ENCODE data around the gene TGM2.

The TGM2 gene

GRCh38 chr20:38129248-38129865, 35.7 kb downstream of the TGM2 start:
- no peak for DNase-seq

GRCh38 chr20:38128691-38129090, 36.4 kb downstream of the TGM2 start:
- DNase-seq = no peak

GRCh38 chr20:38127920-38128528, 37.0 kb downstream of the TGM2 start:
- DNase-seq = no peak

- DNase-seq = no peak
Measured at GRCh38 chr20:38126932-38127621, 38.0 kb downstream of the TGM2 start.

DNA sequence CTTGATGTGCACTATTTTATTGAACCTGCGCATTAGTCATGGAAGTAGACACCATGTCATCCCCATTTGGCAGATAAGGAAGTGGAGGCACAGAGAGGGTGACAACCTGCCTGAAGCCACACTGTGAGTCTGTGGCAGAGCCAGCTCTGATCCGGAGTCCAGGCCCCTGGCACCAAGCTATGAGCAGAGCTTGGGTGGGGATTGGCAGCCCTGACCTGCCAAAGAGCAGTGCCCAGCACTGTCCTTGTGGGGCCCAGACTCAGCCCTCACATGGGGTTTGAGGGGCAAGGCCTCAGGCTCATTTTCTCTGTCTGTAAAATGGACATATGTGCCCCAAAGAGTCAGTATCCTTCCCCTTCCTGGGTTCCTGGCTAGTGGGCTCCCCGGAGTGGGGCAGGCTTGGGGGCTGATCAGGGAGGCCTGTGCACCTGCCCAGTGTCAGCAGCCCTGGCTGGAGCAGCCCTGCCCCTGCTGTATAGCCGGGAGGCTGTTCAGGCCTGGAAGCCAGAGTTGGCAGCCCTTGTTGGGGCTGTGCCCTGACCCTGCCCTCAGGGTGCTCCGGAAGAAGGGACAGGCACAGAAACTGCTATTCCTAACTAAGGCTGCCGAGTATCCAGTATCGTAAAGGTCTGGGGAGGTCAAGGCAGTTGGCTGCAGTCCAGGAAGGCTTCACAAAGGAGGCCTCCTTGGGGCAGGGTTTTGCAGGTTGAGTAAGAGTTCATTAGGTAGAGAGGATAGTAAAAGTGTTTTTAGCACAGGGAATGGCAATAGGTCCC, 38.7 kb downstream of the TGM2 start:
- DNase-seq = no peak

GRCh38 chr20:38125157-38126056, 39.7 kb downstream of the TGM2 start:
- DNase-seq = no peak

DNA sequence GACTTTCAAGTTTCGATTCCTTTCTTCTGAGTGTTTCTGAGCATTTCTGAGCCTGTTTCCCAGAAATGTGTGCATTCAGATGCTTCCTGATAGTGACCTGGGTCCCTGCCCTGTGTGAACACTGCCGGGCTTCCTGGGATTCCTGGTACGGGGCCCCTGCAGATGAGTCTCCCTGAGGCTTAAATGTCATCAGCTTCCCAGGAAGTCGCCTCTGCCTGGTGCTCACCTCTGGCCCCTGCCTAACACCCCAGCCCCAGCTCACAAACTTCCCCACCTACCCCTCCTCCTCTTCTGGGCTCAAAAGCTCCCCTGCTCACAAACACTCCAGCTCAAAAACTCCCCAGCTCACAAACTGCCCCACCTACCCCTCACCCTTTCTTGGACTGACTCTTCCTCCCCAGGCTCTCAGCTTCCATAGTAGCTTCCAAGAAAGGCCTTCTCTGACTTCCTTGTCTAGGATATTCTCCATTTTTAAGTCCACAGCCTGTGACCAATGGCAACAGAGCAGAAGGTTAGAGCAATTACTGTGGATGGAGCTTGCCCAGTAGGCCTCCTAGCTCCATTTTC, 42.0 kb downstream of the TGM2 start:
- no peak for DNase-seq

DNA sequence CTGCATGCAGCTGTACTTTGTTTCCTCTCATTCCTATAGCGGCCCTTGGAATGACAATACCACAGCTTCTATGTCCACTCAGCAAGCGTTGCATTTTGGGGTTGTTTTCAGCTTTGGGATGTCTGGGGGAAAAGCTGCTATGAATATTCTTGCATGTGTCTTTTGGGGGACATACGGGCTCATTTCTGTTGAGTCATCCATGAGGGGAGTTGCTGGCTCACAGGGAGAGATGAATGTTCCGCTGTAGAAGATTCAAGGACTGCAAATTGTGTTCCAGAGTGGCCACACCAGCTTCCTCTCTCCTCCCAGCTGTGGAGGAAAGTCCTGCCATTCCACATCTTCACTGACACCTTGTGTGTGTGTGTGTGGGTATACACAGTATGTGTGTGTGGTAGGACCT, 43.3 kb downstream of the TGM2 start:
- DNase-seq = no peak

GRCh38 chr20:38120625-38120988, 44.5 kb downstream of the TGM2 start:
- no peak for DNase-seq

DNA sequence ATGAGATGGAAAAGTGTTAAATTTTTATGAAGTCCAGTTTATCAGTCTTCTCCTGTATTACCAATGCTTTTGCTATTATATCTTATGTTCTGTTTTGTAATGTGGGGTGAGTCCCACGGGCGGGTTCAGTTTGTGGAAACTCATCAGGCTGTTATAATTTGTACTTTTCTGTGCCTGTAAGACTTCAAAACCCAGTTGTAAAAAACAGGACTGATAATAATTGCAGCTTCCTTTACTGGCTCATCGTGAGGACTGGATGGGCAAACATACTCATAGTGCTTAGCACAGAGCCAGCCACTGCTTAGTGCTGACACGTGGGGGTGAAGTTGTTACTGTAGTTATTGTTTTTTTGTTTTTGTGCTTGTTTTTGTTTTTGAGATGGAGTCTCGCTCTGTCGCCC, 45.6 kb downstream of the TGM2 start:
- DNase-seq = no peak

DNA sequence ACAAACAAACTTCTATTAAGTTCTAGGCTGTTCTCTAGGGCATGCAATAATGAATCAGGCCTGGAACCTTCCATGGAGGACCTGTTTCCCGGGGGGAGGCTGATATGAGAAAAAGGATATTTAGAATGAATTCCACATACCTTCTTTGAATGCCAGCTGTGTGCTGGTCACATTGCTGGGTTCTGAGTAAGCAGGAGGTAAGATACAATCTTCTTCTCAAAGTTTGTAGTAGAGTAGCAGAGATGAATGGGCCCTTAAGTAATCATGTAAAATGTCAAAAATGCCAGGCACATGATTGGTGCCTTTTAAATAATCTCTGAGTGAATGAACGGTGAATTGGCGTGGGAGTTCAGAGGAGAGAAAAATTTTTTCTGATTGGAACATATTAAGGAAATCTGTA, 47.4 kb downstream of the TGM2 start:
- DNase-seq = no peak

DNA sequence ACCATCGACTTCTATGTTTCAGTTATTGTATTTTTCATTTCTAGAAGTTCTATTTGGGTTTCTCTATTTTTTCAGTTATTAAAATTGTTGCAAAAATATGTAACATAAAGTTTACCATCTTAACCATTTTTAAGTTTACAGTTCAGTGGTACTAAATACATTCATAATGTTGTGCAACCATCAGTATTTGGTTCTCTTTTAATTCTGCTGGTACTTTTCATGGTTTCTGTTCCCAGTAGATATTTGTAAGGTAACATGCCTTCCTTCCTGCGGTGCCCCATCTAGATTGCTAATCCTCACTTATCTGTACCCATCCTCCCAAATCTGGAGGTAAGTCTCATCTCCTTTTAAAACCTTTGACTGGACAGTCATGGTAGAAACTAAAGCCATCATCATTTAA, 47.9 kb downstream of the TGM2 start:
- DNase-seq = no peak

DNA sequence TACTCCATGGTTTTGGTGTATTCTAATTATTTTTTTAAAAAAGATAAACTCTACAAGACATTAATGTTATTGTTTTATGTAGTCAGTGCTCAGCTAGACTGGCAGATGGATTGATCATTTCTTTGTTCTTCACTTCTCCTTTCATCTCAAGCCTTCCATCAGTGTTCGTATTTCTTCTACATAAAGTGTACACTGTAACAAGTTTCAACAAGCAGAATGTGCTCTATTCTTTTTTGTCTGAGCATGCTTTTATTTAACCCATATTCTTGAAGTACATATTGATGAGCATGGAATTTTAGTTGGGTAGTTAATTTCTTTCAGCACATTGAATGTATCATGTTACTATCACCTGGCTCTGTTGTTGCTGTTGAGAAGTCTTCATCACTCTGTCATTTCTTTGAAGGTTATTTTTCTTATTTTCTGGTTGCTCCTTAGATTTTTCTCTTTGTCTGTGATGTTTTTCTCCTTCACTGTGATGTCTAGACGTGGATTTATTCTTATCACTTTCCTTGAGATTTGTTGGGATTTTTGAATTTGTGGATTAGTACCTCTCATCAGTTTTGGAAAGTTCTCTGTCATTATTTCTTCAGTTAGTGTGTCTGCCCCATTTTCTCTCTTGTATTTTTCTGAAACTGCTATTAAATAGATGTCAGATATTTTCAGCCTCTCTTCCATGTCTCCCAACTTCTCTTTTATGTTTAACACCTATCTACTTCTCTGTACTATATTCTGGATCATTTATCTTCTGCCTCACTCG, 48.5 kb downstream of the TGM2 start:
- DNase-seq = no peak

DNA sequence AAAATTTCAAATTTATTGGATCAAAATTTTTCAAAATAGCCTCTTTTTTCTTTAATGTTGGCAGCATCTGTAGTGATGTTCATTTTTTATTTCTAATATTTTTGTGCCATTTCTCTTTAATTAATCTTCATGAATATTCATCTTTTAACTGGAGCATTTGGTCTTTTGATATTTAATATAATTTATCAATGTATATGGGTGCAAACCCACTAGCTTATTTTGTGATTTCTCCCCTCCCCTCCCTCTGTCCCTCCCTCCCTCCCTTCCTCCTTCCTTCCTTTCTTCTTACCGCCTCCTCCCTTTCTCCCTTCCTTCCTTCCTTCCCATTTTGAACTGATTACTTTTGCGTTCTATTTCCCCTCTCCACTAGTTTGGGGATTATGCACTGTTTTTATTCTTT, 49.2 kb downstream of the TGM2 start:
- no peak for DNase-seq

DNA sequence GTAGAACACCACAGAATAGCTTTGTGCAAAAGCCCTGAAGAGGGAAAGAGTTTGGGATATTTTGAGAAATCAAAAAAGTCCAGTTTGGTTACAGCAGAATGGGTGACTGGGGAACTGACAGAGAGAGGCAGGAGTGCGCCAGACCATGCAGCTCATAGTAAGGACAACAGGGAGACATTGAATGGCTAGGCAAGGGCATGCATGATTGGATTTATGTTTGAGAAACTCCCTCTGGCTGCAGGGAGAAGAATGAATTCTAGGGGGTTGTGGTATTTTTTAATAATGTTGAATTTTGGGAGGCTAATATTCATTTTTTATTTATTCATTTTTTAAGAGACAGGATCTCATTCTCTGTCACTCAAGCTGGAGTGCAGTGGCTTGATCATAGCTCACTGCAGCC, 49.9 kb downstream of the TGM2 start:
- no peak for DNase-seq

DNA sequence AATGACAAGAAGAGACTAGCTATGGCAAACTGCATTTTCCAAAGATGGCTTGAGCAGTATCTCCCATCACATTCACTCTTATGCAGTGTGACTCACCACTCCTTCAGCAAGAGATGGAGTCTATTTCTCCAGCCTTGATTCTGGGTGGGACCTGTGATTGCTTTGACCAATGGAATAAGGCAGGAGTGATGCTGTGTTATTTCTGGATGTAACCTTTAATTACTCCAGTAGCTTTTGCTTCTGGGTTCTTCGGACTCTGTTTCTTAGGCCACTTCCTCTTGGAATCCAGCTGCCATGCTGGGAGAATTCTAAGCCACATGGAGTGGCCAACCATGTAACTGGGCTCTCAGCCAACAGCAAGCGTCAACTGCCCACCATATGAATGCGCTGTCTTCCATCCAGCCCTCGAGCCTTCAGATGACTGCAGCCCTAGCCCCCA, 50.7 kb downstream of the TGM2 start:
- DNase-seq = no peak

DNA sequence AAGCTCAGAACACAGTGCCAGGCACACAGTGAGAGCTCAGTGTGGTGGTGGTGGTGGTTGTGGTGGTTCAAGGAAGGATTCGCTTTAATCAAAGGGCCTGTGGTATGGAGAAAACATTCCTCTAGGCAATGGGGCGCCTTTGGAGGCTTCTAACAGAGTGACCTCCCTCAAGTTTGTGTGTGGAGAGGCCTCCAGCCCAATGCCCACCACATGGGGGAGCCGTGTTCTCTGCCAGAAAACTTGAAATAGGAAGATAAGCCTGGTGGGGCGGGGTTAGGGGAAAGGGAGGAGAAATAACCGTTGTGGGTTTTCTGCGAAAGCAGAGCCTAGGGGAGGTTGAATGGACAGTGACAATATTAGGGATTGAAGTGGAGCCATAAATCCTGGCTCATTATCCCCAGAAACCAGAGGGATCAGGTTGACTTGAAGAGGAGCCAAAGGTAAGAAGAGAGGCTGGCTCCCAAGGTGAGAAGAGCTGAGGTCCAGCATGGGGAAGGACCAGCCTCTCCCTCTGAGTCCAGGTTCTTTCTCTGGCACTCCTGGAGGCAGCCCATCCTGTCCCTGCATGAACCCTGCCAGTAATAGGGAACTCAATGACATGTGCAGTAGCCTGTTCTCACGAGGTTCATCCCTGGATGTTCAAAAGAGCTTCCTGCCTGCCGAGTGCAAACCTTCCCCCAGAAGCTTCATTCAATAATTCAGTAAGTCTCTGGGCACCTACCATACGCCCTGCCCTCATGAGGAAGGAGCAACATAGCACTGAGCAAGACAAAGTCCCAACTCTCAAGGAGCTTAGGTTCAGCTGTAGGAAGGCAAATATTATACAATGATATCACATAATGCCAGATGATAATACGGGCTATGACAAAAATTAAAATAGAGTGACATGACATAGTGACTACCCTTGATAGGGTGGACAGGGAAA, 51.4 kb downstream of the TGM2 start:
- DNase-seq = no peak

DNA sequence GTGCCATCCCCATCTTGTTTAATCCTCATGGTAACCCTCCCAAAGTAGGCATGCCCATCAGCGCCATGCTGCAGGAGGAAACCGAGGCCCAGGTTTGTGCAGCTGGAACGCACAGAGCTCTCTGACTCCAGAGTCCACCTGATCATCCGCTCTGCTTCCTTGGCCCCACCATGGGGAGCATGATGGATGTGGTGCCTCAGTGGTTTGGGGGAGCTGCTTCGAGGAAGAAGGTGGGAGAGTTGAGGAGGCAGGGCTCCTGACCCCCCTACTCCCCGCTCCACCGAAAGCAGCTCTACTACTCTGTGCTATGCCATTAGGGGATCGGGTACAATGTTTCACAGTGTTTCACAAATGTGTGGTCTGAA, 52.2 kb downstream of the TGM2 start:
- no peak for DNase-seq

- no peak for DNase-seq
Measured at GRCh38 chr20:38112261-38112929, 52.7 kb downstream of the TGM2 start.
